SIG-M5 treated with dmso at 0.1 percent for 504 hours (cell line): ENCODE data around the gene ITSN1.
"Not testable (repeated sequence)": the region's sequence is repeated elsewhere in the genome, so short reads cannot be mapped to it uniquely, and the experiment has no call there.

Source experiments
- DNase-seq: peaks from one replicate; lab custom pipeline; 2025; ENCODE audit not compliant: unreplicated experiment; lab: John Stamatoyannopoulos, UW

ITSN1 gene

GRCh38 chr21:33857846-33858666 is 215.8 kb downstream of the ITSN1 start:
- no peak for DNase-seq

DNA sequence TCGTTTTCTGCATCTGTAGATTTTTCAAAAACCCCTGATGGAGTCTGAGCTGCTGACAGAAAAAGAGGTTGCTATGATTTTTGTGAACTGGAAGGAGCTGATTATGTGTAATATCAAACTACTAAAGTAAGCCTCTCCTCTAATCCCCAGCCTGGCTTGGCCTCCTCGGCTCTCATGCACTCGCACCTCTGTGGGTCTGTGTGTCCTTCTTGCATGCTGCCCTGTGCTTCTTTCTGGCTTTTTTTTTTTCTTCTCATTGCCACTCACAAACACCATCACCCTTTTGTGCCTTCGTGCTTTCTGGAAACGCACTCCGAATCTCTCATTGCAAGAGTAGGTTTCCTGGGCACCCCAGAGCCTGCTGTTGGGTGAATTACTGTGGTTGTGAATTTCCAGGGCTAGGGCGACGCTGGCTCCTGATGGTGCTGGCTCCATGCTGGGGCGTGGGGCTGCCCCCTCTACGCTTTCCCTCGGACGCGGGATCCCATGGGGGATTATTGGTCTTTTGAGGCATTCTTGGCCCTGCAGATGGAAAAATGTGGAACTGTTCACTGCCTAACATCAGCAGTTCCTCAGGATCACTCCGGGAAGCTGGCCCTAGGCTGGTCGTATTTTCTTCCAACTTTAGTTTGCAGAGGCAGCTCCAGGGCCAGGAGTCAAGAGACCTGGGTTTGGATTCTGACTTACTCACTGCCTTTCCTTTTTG is 216.5 kb downstream of the ITSN1 start:
- no peak for DNase-seq

- no peak for DNase-seq
These were observed 217.2 kb downstream of the ITSN1 start for GRCh38 chr21:33859373-33860102.

- DNase-seq: no peak
These were observed 218.1 kb downstream of the ITSN1 start for GRCh38 chr21:33860332-33860879.

DNA sequence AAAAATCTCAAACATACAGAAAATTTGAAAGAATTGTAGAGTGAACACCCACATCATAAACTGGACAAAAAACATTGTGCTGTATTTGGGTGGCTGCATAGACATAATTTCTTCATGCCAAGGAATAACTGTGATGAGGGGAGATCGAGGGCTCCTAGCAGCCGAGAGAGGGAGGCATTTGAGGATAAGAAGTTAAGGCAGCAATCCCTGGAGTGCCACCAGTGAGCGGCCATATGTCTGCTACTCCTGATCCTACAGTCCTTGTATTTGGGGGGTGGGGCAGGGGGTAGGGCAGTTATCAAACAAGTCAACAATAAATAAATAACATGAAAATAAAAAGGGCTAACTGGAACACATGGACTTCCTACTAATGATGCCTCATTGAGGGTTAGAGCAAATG is 218.8 kb downstream of the ITSN1 start:
- DNase-seq: no peak

DNA sequence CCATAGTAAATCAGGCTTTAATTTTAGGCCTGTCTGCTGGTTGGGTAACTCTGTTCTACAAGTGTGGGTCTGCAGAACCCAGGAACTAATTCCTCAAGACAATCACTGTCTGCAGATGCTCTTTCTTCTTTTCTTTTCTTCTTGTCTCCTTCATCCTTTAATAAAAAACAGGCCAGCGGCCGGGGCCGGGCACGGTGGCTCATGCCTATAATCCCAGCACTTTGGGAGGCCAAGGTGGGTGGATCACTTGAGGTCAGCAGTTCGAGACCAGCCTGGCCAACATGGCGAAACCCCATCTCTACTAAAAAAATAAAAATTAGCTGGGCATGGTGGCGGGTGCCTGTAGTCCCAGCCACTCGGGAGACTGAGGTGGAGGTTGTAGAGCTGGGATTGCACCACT is 220.9 kb downstream of the ITSN1 start:
- not testable (repeated sequence) for DNase-seq

DNA sequence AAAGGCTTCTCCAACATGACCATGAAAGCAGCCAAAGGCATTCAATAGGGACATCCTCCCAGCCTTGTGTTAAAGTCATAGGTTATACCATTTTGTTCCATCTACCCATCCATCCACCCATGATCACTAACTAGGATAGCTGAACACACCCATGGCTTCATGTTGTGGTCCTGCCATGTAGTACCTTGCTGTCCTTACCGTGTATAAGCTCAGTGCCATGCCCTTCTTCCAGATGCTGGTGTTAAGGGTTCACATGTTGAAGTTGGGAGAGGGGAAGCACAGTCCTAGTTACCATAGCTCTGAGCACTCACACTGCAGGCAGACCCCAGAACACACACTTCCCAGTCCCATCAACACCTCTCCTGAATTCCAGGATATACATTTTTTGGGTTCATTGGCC is 221.8 kb downstream of the ITSN1 start:
- no peak for DNase-seq

DNA sequence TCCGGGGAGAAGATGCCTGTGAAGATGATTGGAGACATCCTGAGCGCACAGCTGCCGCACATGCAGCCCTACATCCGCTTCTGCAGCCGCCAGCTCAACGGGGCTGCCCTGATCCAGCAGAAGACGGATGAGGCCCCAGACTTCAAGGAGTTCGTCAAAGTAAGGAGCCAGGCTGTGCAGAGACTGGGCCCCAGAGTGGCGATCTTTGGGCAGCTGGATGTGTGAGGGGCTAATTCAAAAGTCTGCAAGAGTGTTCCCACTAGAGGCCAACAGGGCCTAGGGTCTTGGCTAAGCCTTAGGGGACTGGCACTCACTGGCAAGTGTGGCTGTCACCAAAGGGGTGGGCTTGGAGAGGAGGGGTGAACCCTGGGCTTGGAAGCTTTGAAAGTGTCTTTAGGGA is 222.9 kb downstream of the ITSN1 start:
- DNase-seq: no peak

GRCh38 chr21:33865996-33866575 is 223.8 kb downstream of the ITSN1 start:
- DNase-seq: no peak

- no peak for DNase-seq
These were observed 224.5 kb downstream of the ITSN1 start for GRCh38 chr21:33866826-33867225.

- not testable (repeated sequence) for DNase-seq
These were observed 225.6 kb downstream of the ITSN1 start for GRCh38 chr21:33867868-33868267.

GRCh38 chr21:33869873-33870272 is 227.6 kb downstream of the ITSN1 start:
- no peak for DNase-seq

DNA sequence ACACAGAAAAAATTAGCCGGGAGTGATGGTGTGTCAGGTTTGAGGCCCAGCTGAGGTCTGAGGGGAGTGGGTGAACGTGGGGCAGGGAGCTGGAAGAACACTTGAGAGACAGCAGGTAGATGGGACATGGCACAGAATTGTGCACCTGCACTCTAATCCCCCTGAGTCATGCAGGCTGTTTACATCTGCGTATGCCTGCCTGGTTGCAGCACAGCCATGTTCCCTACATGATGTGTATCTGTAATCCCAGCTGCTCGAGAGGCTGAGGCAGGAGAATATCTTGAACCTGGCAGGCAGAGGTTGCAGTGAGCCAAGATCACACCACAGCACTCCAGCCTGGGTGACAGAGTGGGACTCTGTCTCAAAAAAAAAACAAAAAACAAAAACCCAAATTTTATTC is 228.5 kb downstream of the ITSN1 start:
- no peak for DNase-seq

DNA sequence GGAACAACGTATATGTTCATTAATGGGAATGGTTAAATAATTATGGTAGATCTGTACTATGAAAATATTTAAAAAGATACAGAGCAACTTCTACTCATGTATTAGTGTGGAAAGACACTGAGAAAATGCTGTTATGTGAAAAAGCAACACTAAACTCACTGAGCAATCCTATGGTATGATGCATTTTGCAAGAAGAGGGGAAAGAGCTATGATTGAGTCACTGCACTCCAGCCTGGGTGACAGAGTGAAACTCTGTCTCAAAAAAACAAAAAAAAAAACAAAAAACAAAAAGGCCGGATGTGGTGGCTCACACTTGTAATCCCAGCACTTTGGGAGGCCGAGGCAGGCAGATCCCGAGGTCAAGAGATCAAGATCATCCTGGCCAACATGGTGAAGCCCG is 228.9 kb downstream of the ITSN1 start:
- no peak for DNase-seq

DNA sequence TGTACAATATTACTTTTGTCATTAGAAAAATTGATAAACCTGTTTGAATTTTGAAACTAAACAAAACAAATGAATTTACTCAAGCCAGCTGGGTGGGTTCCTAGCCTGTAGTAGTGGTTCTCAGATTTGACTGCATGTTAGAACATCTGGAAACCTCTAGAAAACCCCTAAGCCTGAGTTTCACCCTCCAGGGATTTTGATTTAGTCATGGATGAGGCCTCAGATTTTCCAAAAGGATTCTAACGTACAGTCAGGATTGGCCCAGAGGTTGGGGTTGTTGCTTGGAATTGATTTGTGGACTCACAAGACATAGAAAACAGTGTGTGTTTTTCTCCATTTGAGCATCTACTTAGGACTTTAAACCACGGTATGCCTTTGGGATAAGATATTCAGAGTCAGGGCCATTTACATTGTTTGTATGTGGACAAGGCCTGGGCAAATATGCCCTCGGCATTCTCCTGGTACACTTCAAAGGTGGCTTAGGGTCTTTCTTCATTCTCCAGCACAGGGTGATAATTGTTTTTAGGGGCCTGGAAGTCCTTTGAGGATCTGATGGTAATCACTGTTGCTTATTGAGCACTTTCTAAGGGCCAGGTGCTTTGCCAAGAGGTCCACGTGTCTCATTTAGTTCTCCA is 230.7 kb downstream of the ITSN1 start:
- DNase-seq: no peak

- DNase-seq: no peak
These were observed 231.9 kb downstream of the ITSN1 start for GRCh38 chr21:33874161-33874560.

- DNase-seq: no peak
These were observed 232.9 kb downstream of the ITSN1 start for GRCh38 chr21:33875026-33875695.

GRCh38 chr21:33878824-33879223 is 236.5 kb downstream of the ITSN1 start:
- no peak for DNase-seq

GRCh38 chr21:33880626-33881025 is 238.3 kb downstream of the ITSN1 start:
- DNase-seq: no peak
